ENCODE results near the gene LRBA. TPM values are rescaled to one million over a fixed set of nuclear protein-coding genes. Genes with fewer than 3 reads are reported as not detected.

The LRBA gene
- total and polyA plus RNA-seq, 9 of the 15 experiments (the other 6 are each of a cell fraction or from before 2014, with no cell fraction given): 24.2 to 88.7 (median 59.7) TPM

GRCh38 chr4:150699599-150699998 is 315.5 kb downstream of the LRBA start:
- Histone ChIP-seq H3K4me1 (replicated peaks in 1 of 2; ENCODE audit: control insufficient read depth in 2 of 2, insufficient read depth in 2 of 2, low read length in 2 of 2) (no peaks in the 10 kb centered on the region), H3K27me3 (ENCODE audit: control insufficient read depth in 2 of 2, insufficient read depth in 2 of 2, low read length in 2 of 2) (no peaks in the 10 kb centered on the region), H3K36me3 (ENCODE audit: control insufficient read depth, insufficient read depth, low read length) (no peaks in the 10 kb centered on the region), H3K79me2 (ENCODE audit: control insufficient read depth, insufficient read depth, low read length) (no peaks in the 10 kb centered on the region), H3K4me2 (ENCODE audit: insufficient read depth, low read length) (no peak overlapping the region), H3K9me3 (replicated peaks; ENCODE audit: control insufficient read depth, insufficient read depth, low read depth, low read length) (no peaks in the 10 kb centered on the region), H3K4me3 (no peak overlapping the region), H4K20me1 (replicated peaks; ENCODE audit: control insufficient read depth, insufficient read depth, low read length) (no peaks in the 10 kb centered on the region), H3K9ac (ENCODE audit: insufficient read depth in 1 of 2, low read depth in 2 of 2, low read length in 2 of 2) (no peak overlapping the region), H3K27ac (ENCODE audit: extremely low read depth, low read depth, low read length) (no peak overlapping the region), H2AFZ (ENCODE audit: low read depth, low read length) (no peak overlapping the region), H3K9me1 (ENCODE audit: control insufficient read depth, insufficient read depth, low read length) (no peaks in the 10 kb centered on the region)
- TF ChIP-seq WHSC1 (IDR thresholded peaks at IDR 0.05; ENCODE audit: low read length) (no peak), HMBOX1 (IDR thresholded peaks at IDR 0.05) (peak; percentile 23; the same call in 1 of the 2 replicates)
- no TSS peak for BruUV-seq (replicated peaks)
- in situ Hi-C loops (cut with MboI) (no loop called here), intact Hi-C loops (cut with micrococcal nuclease) (no loop called here)
- DNase-seq (ENCODE audit: extremely low read depth in 1 of 4, low spot score in 3 of 4) (no peak), FAIRE-seq (no peak), ATAC-seq (no peak)
- POLR2A ChIA-PET: interaction anchor here (1.6 kb wide), 1 partner anchor 11 kb away, joined by 6 read pairs; no protein-coding TSS in a partner anchor
- CTCF ChIA-PET (ENCODE audit: low intra/inter-chr PET ratio): no interaction called here

- H3K27ac ChIP-seq (ENCODE audit: extremely low read depth, low read depth, low read length): no peak overlapping the region
- H2AFZ ChIP-seq (ENCODE audit: low read depth, low read length): no peak overlapping the region
- H3K9me1 ChIP-seq (ENCODE audit: control insufficient read depth, insufficient read depth, low read length): no peaks in the 10 kb centered on the region
- TF ChIP-seq RAD21 (CRISPR knock-in tag; conservative IDR thresholded peaks at IDR 0.05 in 1 of 2, IDR thresholded peaks at IDR 0.05 in 1 of 2) (no peak), TFAM (CRISPR knock-in tag; conservative IDR thresholded peaks at IDR 0.05) (no peak), TCF3 (CRISPR knock-in tag; IDR thresholded peaks at IDR 0.05) (no peak), IRF2 (CRISPR knock-in tag; IDR thresholded peaks at IDR 0.05) (no peak), PPARD (CRISPR knock-in tag; IDR thresholded peaks at IDR 0.05) (no peak), ZNF277 (CRISPR knock-in tag; IDR thresholded peaks at IDR 0.05; ENCODE audit: borderline replicate concordance) (no peak), TSHZ1 (CRISPR knock-in tag; IDR thresholded peaks at IDR 0.05) (no peak)
- H3K4me3 ChIP-seq: no peak overlapping the region
- no peak for ATAC-seq
- intact Hi-C loops (cut with micrococcal nuclease) (no loop called here), in situ Hi-C loops (cut with MboI) (no loop called here)
- no peak for FAIRE-seq
- no peaks in the 10 kb centered on the region for H3K79me2 ChIP-seq (ENCODE audit: control insufficient read depth, insufficient read depth, low read length)
- no peaks in the 10 kb centered on the region for H4K20me1 ChIP-seq (replicated peaks; ENCODE audit: control insufficient read depth, insufficient read depth, low read length)
- no peak for DNase-seq (ENCODE audit: extremely low read depth in 1 of 4, low spot score in 3 of 4)
- H3K4me1 ChIP-seq (replicated peaks in 1 of 2; ENCODE audit: control insufficient read depth in 2 of 2, insufficient read depth in 2 of 2, low read length in 2 of 2): no peaks in the 10 kb centered on the region
- H3K9me3 ChIP-seq (replicated peaks; ENCODE audit: control insufficient read depth, insufficient read depth, low read depth, low read length): no peaks in the 10 kb centered on the region
- no peak overlapping the region for H3K9ac ChIP-seq (ENCODE audit: insufficient read depth in 1 of 2, low read depth in 2 of 2, low read length in 2 of 2)
- ChIA-PET CTCF (ENCODE audit: low intra/inter-chr PET ratio) (no interaction called here), POLR2A (no interaction called here)
- no peak overlapping the region for H3K4me2 ChIP-seq (ENCODE audit: insufficient read depth, low read length)
- no TSS peak for BruUV-seq (replicated peaks)
- WGBS (ENCODE audit: insufficient coverage, low coverage, missing lambda C conversion rate): 53% methylated on average over 2 of the region's 2 CpGs
- H3K36me3 ChIP-seq (ENCODE audit: control insufficient read depth, insufficient read depth, low read length): no peaks in the 10 kb centered on the region
- H3K27me3 ChIP-seq (ENCODE audit: control insufficient read depth in 2 of 2, insufficient read depth in 2 of 2, low read length in 2 of 2): no peaks in the 10 kb centered on the region
These were observed 319.9 kb downstream of the LRBA start for GRCh38 chr4:150695162-150695561.

All from K562 (cell line).